HG03139 (cell line): ENCODE measurements around the gene GTF2H3.

Experiments used
- ATAC-seq: cut with Tn5 transposase; IDR thresholded peaks from one replicate; pipeline ENCODE4 v1.9.1; 2021; ENCODE audit not compliant: unreplicated experiment

Gene GTF2H3

GRCh38 chr12:123705935-123706334 lies 72.3 kb downstream of the GTF2H3 start:
- no peak for ATAC-seq

- no peak for ATAC-seq
These were observed 73.8 kb downstream of the GTF2H3 start for GRCh38 chr12:123707466-123707865.
